Fibroblast of the conjunctiva (primary cell): ENCODE measurements around the gene HMBS.

Experiments
- DNase-seq: peaks from one replicate; pipeline ENCODE4 v3.0.0-alpha.2; 2010; ENCODE audit warnings: low read depth

HMBS gene

GRCh38 chr11:119067371-119068222 lies 17.1 kb upstream of the HMBS start, which contains the start of gene VPS11:
VPS11 (plus strand) TSS chr11:119067818; CDS start chr11:119067824, 6 bp downstream.
- peak; percentile 92 for DNase-seq

DNA sequence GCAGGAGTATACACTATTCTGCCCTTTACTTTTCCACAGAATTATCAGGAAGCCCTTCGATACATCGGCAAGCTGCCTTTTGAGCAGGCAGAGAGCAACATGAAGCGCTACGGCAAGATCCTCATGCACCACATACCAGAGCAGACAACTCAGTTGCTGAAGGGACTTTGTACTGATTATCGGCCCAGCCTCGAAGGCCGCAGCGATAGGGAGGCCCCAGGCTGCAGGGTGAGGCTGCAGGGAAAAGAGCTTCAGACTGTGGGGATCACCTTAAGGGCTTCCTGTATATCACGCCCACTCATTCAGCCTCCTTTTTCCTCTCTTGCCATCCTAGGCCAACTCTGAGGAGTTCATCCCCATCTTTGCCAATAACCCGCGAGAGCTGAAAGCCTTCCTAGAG lies 6.8 kb upstream of the HMBS start:
- no peak for DNase-seq

DNA sequence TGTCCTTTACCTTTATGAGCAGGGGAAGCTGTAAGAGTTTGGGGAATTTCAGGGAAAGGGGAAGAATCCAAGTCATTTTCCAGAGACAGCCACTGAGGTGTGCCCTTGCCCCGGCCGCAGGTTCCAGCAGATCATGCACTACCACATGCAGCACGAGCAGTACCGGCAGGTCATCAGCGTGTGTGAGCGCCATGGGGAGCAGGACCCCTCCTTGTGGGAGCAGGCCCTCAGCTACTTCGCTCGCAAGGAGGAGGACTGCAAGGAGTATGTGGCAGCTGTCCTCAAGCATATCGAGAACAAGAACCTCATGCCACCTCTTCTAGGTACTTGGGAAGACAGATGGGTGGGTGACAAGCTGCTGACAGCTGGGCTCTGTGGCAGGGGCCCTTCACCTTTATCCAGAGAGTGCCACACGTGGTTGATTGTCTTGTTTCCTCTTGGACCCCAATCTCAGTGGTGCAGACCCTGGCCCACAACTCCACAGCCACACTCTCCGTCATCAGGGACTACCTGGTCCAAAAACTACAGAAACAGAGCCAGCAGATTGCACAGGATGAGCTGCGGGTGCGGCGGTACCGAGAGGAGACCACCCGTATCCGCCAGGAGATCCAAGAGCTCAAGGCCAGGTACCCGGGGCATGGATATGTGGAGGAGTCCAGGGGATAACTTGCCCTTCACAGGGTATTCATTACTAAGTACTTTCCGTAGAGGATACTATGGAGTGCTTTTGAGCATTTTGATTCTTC lies 5.8 kb upstream of the HMBS start:
- no peak for DNase-seq

GRCh38 chr11:119081682-119082260 lies 2.9 kb upstream of the HMBS start:
- DNase-seq, result no peak

DNA sequence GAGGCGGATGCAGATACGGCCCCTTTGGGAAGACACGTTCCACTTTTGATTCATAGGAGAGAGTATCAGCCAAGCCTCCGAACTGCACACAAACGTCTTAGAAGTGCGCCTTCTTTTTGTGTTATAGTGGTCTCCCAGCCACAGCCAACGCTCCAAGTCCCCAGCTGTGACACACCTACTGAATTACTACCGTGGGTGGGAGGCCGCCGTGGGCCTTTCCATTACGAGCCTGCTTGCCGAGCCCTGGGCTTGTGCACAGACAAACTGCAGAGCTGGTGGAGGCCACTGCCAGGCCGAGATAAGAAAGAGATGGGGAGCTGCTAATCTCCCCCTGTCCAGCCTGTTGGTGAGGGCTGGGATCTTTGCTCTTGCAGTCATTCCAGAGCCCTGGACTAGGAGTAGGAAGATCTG lies 761 bp downstream of the HMBS start:
- DNase-seq, result no peak

DNA sequence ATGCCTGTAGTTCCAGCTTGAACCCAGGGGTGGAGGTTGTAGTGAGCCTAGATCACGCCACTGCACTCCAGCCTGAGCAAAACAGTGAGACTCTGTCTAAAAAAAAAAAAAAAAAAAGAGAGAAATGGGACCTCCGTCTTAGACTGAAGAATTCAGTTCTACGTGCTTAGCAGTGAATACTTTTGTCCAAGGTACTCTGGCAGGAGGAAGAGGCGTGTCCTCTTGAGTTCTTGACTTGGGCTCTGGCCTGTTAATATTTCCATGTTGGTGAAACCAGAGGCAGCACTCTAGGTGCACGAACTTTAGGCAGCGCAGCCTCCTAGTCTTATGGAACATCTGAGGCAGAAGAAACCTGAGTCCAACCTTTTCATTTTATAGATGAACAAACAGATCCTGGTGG lies 2.4 kb downstream of the HMBS start:
- no peak for DNase-seq

DNA sequence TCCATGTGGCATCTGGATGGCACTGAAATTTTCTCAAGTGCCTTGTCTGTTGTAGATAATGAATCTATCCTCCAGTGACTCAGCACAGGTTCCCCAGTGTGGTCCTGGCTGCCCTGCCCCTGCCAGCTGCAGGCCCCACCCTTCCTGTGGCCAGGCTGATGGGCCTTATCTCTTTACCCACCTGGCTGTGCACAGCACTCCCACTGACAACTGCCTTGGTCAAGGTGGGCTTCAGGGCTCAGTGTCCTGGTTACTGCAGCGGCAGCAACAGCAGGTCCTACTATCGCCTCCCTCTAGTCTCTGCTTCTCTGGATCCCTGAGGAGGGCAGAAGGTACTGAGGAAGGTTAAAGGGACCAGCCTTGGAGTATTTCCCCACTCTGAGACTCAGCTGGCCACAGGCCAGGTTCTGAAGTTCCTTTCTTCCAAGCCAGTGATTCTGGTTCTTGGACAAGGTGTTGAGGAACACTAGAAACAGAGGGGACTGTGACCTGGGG lies 3.1 kb downstream of the HMBS start:
- no peak for DNase-seq

DNA sequence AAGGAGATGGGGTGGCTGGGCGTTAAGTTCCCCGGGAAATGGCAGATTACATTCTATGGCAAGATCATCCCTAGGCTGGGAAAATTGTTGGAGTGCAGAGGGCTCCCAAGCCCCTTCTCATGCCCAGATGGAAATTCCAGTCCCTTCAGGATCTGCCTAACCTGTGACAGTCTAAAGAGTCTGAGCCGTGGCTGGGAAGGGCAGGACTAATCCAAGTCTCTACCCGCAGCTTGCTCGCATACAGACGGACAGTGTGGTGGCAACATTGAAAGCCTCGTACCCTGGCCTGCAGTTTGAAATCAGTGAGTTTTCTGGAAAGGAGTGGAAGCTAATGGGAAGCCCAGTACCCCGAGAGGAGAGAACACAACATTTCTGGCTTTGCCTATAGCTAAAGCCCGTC lies 3.7 kb downstream of the HMBS start:
- no peak for DNase-seq

DNA sequence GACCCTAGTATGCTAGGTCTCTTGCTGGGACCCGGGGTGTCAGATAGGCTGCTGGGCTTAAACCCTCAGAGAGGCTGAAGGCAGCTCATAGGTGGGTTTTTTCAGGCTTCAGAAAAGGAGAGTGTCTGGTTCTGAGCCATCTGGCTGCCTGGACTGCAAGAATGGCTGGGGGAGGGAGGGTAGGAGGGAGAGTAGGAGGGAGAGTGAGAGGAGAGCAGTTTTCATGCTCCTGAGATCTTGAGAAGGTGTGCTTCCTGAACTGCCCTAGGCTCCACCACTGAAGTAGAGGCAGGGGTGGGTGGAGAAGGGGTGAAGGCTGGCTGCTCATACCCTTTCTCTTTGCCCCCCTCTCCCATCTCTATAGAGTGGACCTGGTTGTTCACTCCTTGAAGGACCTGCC lies 4.6 kb downstream of the HMBS start:
- DNase-seq, result no peak

GRCh38 chr11:119091178-119091577 lies 6.5 kb downstream of the HMBS start:
- no peak for DNase-seq

GRCh38 chr11:119091966-119092879 lies 7.5 kb downstream of the HMBS start:
- no peak for DNase-seq

DNA sequence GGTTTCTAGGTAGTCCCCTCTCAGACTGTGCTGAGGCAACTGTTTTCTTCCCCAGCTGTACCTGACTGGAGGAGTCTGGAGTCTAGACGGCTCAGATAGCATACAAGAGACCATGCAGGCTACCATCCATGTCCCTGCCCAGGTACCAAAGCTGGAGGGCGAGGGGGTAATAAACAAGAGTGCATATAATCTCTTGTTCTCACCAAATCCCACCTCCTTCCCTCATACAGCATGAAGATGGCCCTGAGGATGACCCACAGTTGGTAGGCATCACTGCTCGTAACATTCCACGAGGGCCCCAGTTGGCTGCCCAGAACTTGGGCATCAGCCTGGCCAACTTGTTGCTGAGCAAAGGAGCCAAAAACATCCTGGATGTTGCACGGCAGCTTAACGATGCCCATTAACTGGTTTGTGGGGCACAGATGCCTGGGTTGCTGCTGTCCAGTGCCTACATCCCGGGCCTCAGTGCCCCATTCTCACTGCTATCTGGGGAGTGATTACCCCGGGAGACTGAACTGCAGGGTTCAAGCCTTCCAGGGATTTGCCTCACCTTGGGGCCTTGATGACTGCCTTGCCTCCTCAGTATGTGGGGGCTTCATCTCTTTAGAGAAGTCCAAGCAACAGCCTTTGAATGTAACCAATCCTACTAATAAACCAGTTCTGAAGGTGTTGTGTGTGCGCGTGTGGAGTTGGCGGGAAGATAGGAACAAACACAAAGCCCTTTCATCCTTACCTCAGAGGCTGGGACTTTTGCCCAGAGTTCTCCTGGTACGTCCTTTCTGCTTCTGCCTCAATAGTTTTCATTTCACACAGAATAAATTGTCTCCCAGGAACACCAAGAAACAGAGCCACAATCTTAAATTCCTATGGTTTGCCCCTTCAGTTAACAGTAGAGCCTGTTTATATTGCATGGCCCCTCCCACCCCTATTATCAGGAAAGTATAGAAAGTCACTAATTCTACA lies 8.5 kb downstream of the HMBS start:
- no peak for DNase-seq

DNA sequence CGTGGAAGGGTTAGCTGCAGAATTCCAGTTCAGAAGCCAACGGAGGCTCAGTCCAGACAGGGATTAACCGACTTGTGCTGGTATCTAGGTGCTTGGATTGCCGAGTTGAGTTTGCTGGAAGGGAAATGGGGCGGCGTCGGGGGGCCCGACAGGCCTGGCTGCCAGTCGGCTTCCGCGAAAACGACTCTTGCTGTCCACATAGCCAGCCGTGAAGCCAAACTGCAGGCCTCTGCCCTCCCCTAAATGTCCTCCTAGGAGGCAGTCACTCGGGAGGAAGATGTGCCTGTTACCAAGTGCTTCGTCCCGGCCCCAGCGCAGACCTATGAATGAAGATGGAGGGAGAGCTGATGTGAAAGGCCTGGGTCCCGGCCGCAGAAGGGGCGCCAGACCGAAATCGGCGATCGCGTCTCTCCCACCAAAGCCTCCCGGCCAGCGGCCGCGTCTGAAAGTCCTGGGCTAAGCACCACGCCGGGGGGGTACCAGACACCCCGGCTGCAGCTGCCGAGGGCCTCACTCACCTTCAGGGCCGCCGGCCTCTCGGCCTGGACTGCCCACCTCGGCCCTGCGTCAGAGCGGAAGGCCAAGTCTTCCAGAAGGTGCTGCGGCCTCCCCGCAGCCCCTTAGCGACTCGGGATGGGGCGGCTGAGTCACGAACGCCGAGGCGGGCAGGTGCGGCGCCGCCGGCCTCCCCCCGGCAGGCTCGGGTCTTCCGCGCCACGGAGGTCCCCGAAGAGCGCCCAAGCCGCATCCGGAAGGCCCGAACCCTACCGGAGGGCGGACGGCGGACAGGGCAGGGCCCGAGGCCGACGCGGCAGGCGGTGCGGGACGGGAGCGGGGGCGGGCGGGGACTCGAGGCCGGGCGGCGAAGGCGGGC lies 9.5 kb downstream of the HMBS start:
- DNase-seq, result no peak

- peak; percentile 72 for DNase-seq
Measured at GRCh38 chr11:119094816-119095065, 10.1 kb downstream of the HMBS start.

GRCh38 chr11:119095066-119095880 lies 10.6 kb downstream of the HMBS start:
- DNase-seq, result peak; percentile 99

DNA sequence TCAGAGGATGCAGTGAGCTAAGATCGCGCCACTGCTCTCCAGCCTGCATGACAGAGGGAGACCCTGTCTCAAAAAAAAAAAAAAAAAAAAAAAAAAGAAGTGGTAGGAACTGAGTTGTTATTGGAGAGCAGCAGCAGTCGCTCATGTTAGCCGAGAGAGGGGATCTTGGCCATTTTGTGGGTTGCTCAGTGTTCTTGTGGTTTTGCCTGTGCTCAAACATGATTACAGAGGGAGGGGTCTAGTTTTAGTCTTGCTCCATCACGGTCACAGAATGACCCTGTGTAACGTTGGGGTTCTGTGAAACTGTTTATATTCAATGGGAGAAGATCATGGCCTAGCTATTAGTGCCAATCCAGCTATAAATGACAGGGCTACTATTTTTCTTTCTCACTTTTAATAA lies 15.0 kb downstream of the HMBS start:
- no peak for DNase-seq

DNA sequence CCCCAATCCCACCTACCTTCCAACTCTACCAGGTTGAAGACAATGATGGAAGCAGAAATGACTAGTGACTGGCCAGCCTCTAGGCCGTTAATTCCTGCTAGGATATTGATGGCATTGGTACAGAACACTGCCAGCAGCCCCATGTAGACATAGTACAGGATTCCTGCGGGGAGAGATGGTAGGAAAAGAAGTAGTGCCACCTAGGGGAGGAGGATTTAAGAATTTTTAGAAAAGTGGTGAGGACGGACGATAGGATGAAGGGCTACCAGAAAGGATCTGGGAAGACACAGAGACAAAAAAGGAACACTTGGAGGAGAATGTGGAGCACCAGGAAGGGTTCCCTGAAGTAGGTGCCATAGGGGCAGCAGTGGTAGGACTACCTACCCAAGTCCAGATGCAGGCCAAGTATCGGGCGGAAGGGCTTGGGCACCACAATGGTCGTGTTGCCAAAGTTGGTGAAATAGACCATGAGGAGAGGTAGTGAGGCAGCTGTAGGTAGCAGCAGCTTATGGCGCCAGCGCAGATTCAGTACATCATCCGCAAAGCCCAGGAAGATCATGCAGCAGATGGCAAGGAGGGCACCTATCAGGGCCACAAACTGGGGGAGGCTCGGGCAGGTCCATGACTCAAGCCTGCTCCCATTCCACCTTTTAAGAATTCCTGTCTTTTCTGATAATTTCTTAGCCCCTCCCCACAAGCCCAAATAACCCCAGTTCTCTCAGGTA lies 15.7 kb downstream of the HMBS start:
- no peak for DNase-seq
